ENCODE data around the gene GUCY1A1. TPM values are rescaled to one million over a fixed set of nuclear protein-coding genes. Genes with fewer than 3 reads are reported as not detected.

Gene GUCY1A1
- total and polyA plus RNA-seq, 8 donors = 78.0 to 155 (median 114) TPM

GRCh38 chr4:155675709-155676429 is 9.2 kb downstream of the GUCY1A1 start:
- intact Hi-C loops (cut with DNase I) = no loop called here
- H3K4me1 ChIP-seq = peaks cover 14 to 41% of the 10 kb centered on the region in 2 donors
- H3K9me3 ChIP-seq = no peaks in the 10 kb centered on the region
- TF ChIP-seq CTCF (IDR thresholded peaks at IDR 0.05) = no peak
- DNase-seq (no peak), ATAC-seq (peak; percentile 50)
- H3K27me3 ChIP-seq = no peaks in the 10 kb centered on the region
- no peak overlapping the region for H3K4me3 ChIP-seq
- peak overlapping the region; percentile 53 to 66 for H3K27ac ChIP-seq
- no peaks in the 10 kb centered on the region for H3K36me3 ChIP-seq

GRCh38 chr4:155676430-155676825 is 9.8 kb downstream of the GUCY1A1 start:
- ATAC-seq (peak; percentile 69), DNase-seq (no peak)
- intact Hi-C loops (cut with DNase I) = no loop called here
- H3K9me3 ChIP-seq = no peaks in the 10 kb centered on the region
- TF ChIP-seq CTCF (IDR thresholded peaks at IDR 0.05) = no peak
- H3K27ac ChIP-seq = peak overlapping the region; percentile 53 to 66
- H3K4me3 ChIP-seq = no peak overlapping the region
- H3K36me3 ChIP-seq = no peaks in the 10 kb centered on the region
- peaks cover 17 to 41% of the 10 kb centered on the region in 2 donors for H3K4me1 ChIP-seq
- H3K27me3 ChIP-seq = no peaks in the 10 kb centered on the region

- Histone ChIP-seq H3K27me3 (no peaks in the 10 kb centered on the region), H3K4me1 (peaks cover 17 to 41% of the 10 kb centered on the region in 2 donors), H3K27ac (no peak overlapping the region), H3K36me3 (no peaks in the 10 kb centered on the region), H3K9me3 (no peaks in the 10 kb centered on the region), H3K4me3 (no peak overlapping the region)
- intact Hi-C loops (cut with DNase I) = no loop called here
- no peak for TF ChIP-seq CTCF (IDR thresholded peaks at IDR 0.05)
- DNase-seq (no peak), ATAC-seq (no peak)
Measured at GRCh38 chr4:155678011-155678410, 11.4 kb downstream of the GUCY1A1 start.

GRCh38 chr4:155679343-155679742 is 12.7 kb downstream of the GUCY1A1 start:
- no peak overlapping the region for H3K4me3 ChIP-seq
- no peak for TF ChIP-seq CTCF (IDR thresholded peaks at IDR 0.05)
- H3K9me3 ChIP-seq = no peaks in the 10 kb centered on the region
- ATAC-seq = peak; percentile 70
- H3K4me1 ChIP-seq = peaks cover 17 to 43% of the 10 kb centered on the region in 2 donors
- intact Hi-C loops (cut with DNase I) = no loop called here
- peak in 1 of 4 donors; percentile 64 for DNase-seq
- H3K27me3 ChIP-seq = no peaks in the 10 kb centered on the region
- no peaks in the 10 kb centered on the region for H3K36me3 ChIP-seq
- no peak overlapping the region for H3K27ac ChIP-seq

DNA sequence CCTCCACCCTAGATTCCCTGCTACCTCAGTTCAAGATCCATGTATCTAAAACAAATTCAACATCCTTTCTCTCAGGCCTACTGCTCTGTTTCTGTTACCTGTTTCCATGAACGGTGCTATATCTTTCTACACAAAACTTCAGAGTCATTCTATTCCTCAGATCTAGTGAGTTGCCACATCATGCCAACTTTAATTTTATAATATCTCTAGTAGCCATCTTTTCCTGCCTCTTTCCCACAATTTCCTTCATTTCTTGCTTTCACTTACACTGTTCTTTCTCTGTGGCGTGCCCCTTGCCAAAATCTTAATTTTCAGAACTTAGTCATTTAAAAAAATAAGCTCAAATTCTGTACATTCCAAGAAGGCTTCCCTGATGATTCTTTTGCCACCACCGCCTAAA is 15.2 kb downstream of the GUCY1A1 start:
- Histone ChIP-seq H3K27me3 (no peaks in the 10 kb centered on the region), H3K9me3 (no peaks in the 10 kb centered on the region), H3K4me1 (peaks cover 4 to 21% of the 10 kb centered on the region in 2 donors), H3K27ac (peak overlapping the region in 1 of 2 donors; percentile 1), H3K4me3 (no peak overlapping the region), H3K36me3 (no peaks in the 10 kb centered on the region)
- ATAC-seq (no peak), DNase-seq (no peak)
- TF ChIP-seq CTCF (IDR thresholded peaks at IDR 0.05) = no peak
- intact Hi-C loops (cut with DNase I) = no loop called here
